AG04450 (cell line): ENCODE results near the gene DMD. TPM values are rescaled to one million over a fixed set of nuclear protein-coding genes. Genes with fewer than 3 reads are reported as not detected.

Experiments
- CTCF ChIA-PET: fragments of 300-600, 350-600 bp; formaldehyde crosslinking; extraction: SDS; loops from one replicate; lab custom pipeline; 2022; ENCODE audit warnings: antibody characterized with exemption, inconsistent platforms; lab: Charles Lee
- POLR2A ChIA-PET: fragments of 350-600 bp; formaldehyde crosslinking; extraction: SDS; loops from one replicate; lab custom pipeline; 2021; ENCODE audit warnings: antibody characterized with exemption, inconsistent platforms; lab: Yijun Ruan, JAX
- DNase-seq: peaks from one replicate; pipeline ENCODE4 v3.0.0-alpha.2; 2011; ENCODE audit warnings: low read depth, low spot score
- H3K27ac ChIP-seq: one replicate; pipeline ENCODE4 v1.5.1; 2012; ENCODE audit warnings: low read depth, low read length, control low read depth
- H3K27me3 ChIP-seq: one replicate; pipeline ENCODE4 v1.6.0; 2012; ENCODE audit warnings: low read length; ENCODE audit not compliant: control insufficient read depth, insufficient read depth
- H3K4me3 ChIP-seq: 2 replicates; pipeline ENCODE4 v1.5.1; 2011; ENCODE audit warnings: mild to moderate bottlenecking, low read depth, low read length, control low read depth
- H3K9me3 ChIP-seq: 2 replicates; pipeline ENCODE4 v1.5.1; 2012; ENCODE audit warnings: low read length; ENCODE audit not compliant: control insufficient read depth, insufficient read depth
- polyA plus RNA-seq: library from polyadenylated mRNA; depleted of rRNA; stranded (reverse); fragments of >200 nt; gene quantifications from 2 replicates; pipeline ENCODE4 v1.2.3, GENCODE V29; 2011
- TF ChIP-seq, protein P1 (sequence below): IDR thresholded peaks from 2 replicates; pipeline ENCODE4 v1.5.1; 2011; ENCODE audit warnings: low read depth, low read length, control low read depth, inconsistent platforms

Gene DMD
- polyA plus RNA-seq, 1 experiment, result 7.6 TPM

GRCh38 chrX:31333165-31333831 is 1878.1 kb downstream of the DMD start:
- POLR2A ChIA-PET, result interaction anchor here (0.6 kb wide), 1 partner anchor 20 kb away, joined by 6 read pairs; no protein-coding TSS in a partner anchor
- Histone ChIP-seq H3K27me3 (no peaks in the 10 kb centered on the region), H3K4me3 (no peak overlapping the region), H3K27ac (no peak overlapping the region), H3K9me3 (no peaks in the 10 kb centered on the region)
- CTCF ChIA-PET, result interaction anchor here (0.6 kb wide), 1 partner anchor 328 kb away, joined by 4 read pairs; no protein-coding TSS in a partner anchor
- TF ChIP-seq, protein P1, sequence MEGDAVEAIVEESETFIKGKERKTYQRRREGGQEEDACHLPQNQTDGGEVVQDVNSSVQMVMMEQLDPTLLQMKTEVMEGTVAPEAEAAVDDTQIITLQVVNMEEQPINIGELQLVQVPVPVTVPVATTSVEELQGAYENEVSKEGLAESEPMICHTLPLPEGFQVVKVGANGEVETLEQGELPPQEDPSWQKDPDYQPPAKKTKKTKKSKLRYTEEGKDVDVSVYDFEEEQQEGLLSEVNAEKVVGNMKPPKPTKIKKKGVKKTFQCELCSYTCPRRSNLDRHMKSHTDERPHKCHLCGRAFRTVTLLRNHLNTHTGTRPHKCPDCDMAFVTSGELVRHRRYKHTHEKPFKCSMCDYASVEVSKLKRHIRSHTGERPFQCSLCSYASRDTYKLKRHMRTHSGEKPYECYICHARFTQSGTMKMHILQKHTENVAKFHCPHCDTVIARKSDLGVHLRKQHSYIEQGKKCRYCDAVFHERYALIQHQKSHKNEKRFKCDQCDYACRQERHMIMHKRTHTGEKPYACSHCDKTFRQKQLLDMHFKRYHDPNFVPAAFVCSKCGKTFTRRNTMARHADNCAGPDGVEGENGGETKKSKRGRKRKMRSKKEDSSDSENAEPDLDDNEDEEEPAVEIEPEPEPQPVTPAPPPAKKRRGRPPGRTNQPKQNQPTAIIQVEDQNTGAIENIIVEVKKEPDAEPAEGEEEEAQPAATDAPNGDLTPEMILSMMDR, result no peak
- no peak for DNase-seq

- H3K9me3 ChIP-seq, result no peaks in the 10 kb centered on the region
- no peak overlapping the region for H3K4me3 ChIP-seq
- CTCF ChIA-PET, result interaction anchor here (1.0 kb wide), 1 partner anchor 326 kb away, joined by 3 read pairs; no protein-coding TSS in a partner anchor
- POLR2A ChIA-PET, result no interaction called here
- H3K27ac ChIP-seq, result no peak overlapping the region
- TF ChIP-seq, protein P1, result no peak
- no peaks in the 10 kb centered on the region for H3K27me3 ChIP-seq
- no peak for DNase-seq
Observed at GRCh38 chrX:31331928-31332327, 1879.4 kb downstream of the DMD start.

GRCh38 chrX:31331015-31331414 is 1880.3 kb downstream of the DMD start:
- ChIA-PET CTCF (interaction anchor here (0.6 to 1.0 kb wide), 2 partner anchors 293 to 327 kb away, joined by 3 read pairs; no protein-coding TSS in a partner anchor), POLR2A (no interaction called here)
- Histone ChIP-seq H3K27me3 (no peaks in the 10 kb centered on the region), H3K9me3 (no peaks in the 10 kb centered on the region), H3K27ac (no peak overlapping the region), H3K4me3 (no peak overlapping the region)
- TF ChIP-seq, protein P1, result no peak
- DNase-seq, result no peak

DNA sequence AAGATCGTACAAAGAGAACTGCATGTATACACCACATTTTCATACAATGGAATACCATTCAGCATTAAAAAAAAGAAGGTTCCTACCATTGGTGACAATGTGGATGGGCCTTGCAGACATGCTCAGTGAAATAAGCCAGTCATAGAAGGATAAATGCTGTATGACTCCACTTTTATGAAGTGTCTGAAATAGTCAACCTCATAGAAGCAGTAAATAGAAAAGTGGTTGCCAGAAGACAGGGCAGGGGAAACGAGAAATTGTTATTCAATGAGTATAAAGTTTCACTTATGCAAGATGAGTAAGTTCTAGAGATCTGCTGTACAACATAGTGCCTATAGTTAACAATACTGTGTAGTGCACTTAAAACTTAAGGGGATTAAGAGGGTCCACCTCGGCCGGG is 1882.1 kb downstream of the DMD start:
- POLR2A ChIA-PET, result no interaction called here
- TF ChIP-seq, protein P1, result no peak
- H3K4me3 ChIP-seq, result no peak overlapping the region
- CTCF ChIA-PET, result no interaction called here
- no peaks in the 10 kb centered on the region for H3K9me3 ChIP-seq
- no peak overlapping the region for H3K27ac ChIP-seq
- DNase-seq, result no peak
- no peaks in the 10 kb centered on the region for H3K27me3 ChIP-seq

DNA sequence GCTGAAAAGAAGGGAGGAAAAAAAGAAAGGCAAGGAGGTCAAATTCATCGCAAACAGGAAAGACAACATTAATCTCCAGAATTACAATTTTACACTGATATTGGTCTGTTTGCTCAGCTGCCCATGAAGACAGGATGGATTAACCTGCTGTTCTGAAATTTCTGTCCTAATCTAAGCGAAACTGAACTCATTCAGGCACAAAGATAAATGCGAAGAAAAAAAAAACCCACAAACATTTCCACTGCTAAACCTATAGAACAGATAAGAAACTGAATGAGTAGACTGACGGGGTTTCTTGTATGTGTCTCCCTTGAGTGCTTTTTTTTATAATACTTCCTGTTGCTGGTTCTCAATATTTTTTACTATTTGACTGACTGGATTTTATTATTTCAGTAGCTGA is 1887.7 kb downstream of the DMD start:
- no peaks in the 10 kb centered on the region for H3K9me3 ChIP-seq
- H3K27me3 ChIP-seq, result no peaks in the 10 kb centered on the region
- CTCF ChIA-PET, result no interaction called here
- TF ChIP-seq, protein P1, result no peak
- H3K27ac ChIP-seq, result no peak overlapping the region
- H3K4me3 ChIP-seq, result no peak overlapping the region
- POLR2A ChIA-PET, result no interaction called here
- DNase-seq, result no peak
